Endometrial microvascular endothelial cells (primary cell): ENCODE measurements around the gene SMAD6. TPM values are rescaled to one million over a fixed set of nuclear protein-coding genes. Genes with fewer than 3 reads are reported as not detected.
"Not testable (repeated sequence)": the region's sequence is repeated elsewhere in the genome, so short reads cannot be mapped to it uniquely, and the experiment has no call there.

Source experiments
- in situ Hi-C: cut with HindIII; loops from 2 replicates; pipeline ENCODE4 v1.10.0; 2017; ENCODE audit warnings: low sequenced_read_pairs, low pct_unique_long_range_greater_than_20kb; ENCODE audit errors: inconsistent ontology term
- total RNA-seq: library from RNA; depleted of rRNA; stranded (reverse); fragments of >200 nt; gene quantifications from one replicate; pipeline ENCODE4 v1.2.3, GENCODE V29; 2015; ENCODE audit errors: inconsistent ontology term

SMAD6 gene
- total RNA-seq, 1 donor from 2014 or later, result 4.2 TPM

DNA sequence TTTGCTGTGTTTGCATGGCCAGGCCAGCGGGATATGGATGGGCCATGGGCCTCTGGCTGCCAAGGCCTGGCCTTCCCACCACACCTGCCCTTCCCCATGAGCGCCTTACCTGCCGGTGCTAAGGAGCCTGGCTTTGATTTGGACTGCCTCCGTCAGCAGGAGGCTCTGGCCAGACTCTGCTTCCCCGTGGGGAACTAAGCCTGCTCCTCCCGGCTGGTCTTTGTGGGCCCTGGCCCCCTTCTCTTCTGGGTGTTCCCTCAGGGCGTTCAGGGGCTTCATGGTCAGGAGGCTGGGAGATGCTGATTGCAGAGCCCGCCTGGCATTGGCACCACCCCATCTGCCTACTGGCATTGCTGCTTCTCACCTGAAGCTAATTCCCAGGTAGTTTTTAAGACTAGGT lies 45.2 kb downstream of the SMAD6 start:
- in situ Hi-C loops, result no loop called here

DNA sequence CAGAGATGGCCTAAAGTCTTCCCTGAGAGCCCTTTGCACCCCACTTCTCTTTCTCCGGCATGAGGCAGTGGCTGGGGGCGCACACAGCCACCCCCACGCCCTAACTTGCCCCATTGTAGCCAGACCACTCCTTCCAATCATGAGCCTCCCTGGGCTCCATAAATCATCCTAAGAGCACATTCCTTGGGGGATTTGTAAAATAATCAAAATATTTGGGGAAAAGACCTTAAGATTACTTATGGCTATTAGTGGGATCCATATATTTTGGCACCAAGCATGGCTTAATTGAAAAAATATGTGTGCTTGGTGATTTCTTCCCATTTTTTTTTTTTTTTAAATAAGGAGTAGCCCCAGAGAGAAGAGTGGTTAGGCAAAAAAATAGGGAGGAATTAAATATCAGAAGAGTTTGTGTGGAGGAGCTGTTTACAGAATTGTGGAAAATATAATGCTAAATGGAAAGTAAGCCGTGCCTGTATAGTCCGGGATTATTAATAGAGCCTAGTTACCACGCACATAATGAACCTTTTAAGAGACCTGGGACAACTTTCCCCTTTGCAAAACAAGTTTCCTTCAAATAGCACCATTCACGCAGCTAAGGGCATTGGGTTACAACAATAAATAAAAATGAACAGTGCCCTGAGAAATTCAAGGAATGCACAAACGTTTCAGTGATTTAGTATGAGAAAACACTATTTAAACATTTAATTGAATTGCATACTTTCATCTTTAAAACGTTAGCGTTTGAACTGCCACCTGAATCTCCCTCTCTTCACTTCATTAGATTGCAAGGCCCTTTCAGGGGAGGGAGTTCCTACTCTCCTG lies 46.1 kb downstream of the SMAD6 start:
- in situ Hi-C loops, result no loop called here

DNA sequence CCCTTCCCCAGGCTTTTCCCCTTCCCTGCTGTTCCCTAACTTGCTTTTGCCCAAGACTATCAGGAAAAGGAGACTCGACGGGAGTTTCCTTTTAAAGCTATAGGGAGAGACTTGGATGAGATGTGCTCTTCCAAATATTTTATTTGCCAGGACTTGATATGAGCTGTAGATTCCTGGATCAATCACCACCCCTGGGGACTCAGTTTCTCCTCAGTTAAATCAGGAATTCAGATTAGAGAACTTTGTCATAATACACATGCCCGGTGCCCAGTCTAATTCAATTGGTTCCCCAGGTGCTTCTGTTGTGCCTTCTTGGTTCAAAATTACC lies 46.6 kb downstream of the SMAD6 start:
- in situ Hi-C loops, result no loop called here

- in situ Hi-C loops, result no loop called here
Measured at GRCh38 chr15:66749841-66750575, 48.0 kb downstream of the SMAD6 start.

DNA sequence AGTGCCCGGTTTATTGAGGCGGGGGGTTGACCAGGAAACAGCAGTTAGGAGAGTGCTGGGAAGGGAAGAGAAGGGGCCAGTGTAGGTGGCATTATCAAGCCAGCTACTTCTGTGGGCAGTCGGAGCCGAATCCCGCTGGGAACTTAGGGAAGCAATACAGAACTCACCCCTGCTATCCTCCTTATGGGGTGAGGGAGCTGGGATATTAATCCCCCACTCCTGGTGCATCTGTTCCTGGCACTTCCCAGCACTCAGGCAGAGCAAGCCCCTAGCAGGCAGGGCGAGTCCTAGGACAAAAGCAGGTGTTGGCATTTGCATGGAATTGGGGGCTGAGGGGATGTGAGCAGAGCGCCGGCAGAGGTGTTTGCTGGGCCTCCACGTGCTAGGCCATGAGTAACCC lies 48.6 kb downstream of the SMAD6 start:
- in situ Hi-C loops, result no loop called here

GRCh38 chr15:66751579-66751978 lies 49.5 kb downstream of the SMAD6 start:
- in situ Hi-C loops, result no loop called here

DNA sequence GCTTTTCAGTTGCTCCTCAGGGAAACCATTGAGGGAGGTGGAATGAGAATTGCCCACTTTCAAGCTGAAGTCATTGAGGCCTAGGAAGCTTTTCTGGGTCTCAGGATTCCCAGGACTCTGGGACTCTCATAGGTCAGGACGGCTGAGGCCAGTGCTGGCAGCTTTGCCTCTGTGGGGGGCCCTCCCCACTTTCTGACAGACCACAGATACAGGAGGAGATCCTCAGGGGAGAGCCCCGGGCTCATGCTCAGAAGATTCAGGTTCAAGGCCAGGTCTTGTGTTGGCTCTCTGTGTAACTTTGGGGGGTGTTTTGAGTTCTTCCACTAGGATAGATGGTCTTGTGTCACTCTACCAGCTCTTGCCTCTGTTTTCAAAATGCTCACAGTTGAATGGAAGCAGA lies 50.0 kb downstream of the SMAD6 start:
- in situ Hi-C loops, result no loop called here

DNA sequence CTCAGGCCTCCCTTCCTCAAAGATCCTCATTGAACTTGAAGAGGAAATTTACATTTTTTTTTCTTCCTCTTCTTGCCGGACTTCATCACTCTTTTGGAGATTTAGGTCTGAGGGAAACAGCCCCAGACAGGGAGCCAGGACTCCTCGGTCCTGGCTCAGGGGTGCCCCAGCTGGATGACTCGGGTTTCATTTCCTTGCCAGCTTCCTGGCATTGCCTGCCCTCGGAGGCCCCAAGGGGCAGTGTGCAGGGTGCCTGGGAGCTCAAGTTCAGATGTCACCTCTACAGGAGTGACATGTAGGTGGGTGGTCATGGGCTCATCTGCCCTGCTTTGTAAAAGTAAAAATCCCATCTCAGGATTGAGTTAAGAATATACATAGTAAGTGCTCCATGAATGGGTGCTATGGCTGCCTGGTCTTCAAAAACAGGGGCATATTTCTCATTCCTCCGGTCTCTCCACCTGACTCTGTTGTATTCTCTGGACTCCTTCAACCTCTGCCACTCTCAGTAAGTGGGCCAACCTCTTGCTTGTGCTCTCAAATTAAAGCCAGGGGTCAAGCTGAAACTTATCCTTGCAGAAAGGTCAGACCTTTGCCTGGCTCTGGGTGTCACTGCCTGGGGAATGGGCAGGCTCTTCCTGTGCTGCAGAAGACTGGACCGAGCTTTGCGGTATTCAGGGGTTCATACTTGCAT lies 51.8 kb downstream of the SMAD6 start:
- in situ Hi-C loops, result no loop called here

DNA sequence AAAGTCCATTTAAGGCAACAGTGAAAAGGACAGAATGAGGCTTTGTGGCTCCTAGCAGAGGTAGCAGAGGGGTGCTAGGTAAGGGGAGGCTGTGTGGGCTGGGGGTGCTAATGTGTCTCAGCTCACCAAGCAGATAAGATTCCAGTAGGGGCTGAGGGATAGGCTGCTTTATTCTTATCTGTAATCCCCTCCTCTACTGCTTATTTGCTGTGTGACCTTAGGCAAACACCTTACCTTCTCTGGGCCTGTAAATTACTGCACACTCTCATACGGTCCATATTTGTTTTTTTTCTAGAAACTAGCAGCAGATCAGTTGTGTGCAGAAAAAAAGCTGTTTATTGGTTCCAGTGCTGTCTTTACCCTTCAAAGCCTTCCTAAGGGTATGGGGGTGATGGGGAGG lies 52.8 kb downstream of the SMAD6 start:
- in situ Hi-C loops, result no loop called here

GRCh38 chr15:66755298-66756068 lies 53.4 kb downstream of the SMAD6 start:
- in situ Hi-C loops, result no loop called here

- in situ Hi-C loops, result no loop called here
Measured at GRCh38 chr15:66756295-66756694, 54.3 kb downstream of the SMAD6 start.

DNA sequence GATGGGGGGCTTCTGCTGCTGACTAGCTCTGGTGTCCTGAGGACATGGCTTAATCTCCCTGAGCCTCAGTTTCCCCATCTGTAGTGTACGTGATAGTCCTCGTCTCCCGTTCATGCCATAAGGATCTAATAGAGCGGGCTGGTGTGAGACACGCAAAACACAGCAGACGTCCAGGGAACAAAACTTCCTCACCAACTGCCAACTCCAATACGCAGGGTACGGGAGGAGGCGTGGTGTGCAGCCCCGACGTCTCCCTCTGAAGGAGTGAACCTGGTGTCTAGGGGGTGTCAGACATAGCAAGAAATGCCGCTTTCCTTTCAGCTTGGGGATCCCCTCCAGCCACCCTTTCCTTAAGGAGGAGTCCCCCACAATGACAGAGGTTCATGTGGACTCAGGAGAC lies 55.0 kb downstream of the SMAD6 start:
- in situ Hi-C loops, result no loop called here

GRCh38 chr15:66757521-66757920 lies 55.5 kb downstream of the SMAD6 start:
- in situ Hi-C loops, result no loop called here

GRCh38 chr15:66758217-66758616 lies 56.2 kb downstream of the SMAD6 start:
- in situ Hi-C loops, result not testable (repeated sequence)

DNA sequence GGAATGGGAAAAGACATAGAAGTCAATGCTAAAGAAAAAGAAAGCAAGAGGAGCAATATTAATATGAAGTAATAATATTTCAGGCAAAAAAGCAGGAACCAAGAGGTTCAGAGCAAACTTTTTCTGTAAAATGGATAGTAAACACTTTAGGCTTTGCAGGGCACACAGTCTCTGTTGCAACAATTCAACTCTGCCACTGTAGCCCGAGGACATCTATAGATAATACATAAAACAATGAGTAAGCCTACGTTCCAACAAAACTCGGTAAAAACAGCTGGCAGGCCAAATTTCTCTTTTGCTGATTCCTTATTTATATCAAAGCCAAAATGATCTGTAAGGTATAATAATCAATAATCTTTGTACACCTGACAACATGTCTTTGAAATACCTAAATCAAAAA lies 56.8 kb downstream of the SMAD6 start:
- in situ Hi-C loops, result no loop called here

- in situ Hi-C loops, result no loop called here
Measured at GRCh38 chr15:66760097-66760967, 58.3 kb downstream of the SMAD6 start.

DNA sequence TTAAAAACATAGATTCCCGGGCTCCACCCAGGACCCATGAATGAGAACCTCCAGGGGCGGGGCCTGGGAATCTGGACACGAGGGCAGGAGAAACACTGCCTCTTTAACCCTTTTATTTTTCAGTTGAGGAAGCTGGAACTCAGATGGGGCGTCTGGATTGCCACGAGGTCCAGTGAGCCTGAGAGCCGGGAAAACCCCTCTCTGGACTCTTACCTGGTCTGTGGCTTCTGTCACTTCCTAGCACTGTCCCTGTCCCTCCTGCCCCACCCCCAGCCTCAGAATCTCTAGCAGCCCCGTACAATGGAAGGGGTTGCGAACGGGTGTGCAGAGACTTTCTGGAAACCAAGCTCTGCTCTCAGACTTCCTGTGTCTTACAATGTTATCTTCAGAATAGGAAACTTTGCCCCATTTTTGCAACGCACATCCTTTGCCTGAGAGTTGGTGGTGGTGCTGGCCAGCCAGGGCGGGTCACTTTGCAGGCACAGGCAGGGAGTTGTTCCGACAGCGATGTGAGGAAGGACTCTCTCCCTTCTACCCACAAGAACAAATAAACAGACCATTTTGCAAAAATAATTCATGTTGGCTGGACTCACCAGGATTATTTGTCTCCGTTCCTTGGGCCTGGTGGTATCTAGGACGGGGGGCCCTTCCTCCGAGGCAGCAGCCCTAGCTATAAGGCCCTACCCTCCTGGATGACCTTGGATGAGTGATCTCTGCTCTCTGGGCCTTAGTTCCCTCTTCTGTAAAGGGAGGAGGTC lies 59.1 kb downstream of the SMAD6 start:
- in situ Hi-C loops, result no loop called here
